GM12878 (cell line): ENCODE measurements around the gene ESYT3. TPM values are rescaled to one million over a fixed set of nuclear protein-coding genes. Genes with fewer than 3 reads are reported as not detected.

Experiments
- ATAC-seq: fragments of 200-7000 bp; cut with Tn5 transposase; 3 replicates; pipeline ENCODE4 v1.9.1; 2020; ENCODE audit warnings: mild to moderate bottlenecking, moderate library complexity
- BruUV-seq: library from RNA; stranded (reverse); fragments of 400-500 nt; replicated peaks from 2 replicates; lab custom pipeline; 2021; lab: Mats Ljungman, UMichigan
- CTCF ChIA-PET: fragments of 300-600 bp; sonication (Branson Sonifier 250); formaldehyde crosslinking; extraction: SDS; loops from one replicate; lab custom pipeline; 2021; ENCODE audit warnings: inconsistent platforms; lab: Yijun Ruan, JAX
- POLR2A ChIA-PET: fragments of 350-600 bp; formaldehyde crosslinking; extraction: SDS; loops from one replicate; lab custom pipeline; 2021; ENCODE audit warnings: inconsistent platforms; lab: Charles Lee
- RAD21 ChIA-PET: fragments of 300-600 bp; sonication (Branson Sonifier 250); formaldehyde crosslinking; loops from one replicate; lab custom pipeline; 2023; ENCODE audit warnings: antibody characterized with exemption; ENCODE audit not compliant: unreplicated experiment; lab: Charles Lee
- SMC1A ChIA-PET: fragments of 300-600 bp; sonication (Branson Sonifier 250); formaldehyde crosslinking; loops from one replicate; lab custom pipeline; 2023; ENCODE audit not compliant: unreplicated experiment, uncharacterized antibody; lab: Charles Lee
- DNase-seq: peaks from one replicate; pipeline ENCODE4 v3.0.0-alpha.2; 2011; ENCODE audit warnings: low read depth, low spot score
- FAIRE-seq: peaks from 3 replicates; lab custom pipeline; 2011; peaks lifted over from hg19 to GRCh38; lab: Jason Lieb, UNC
- H2AFZ ChIP-seq: 2 replicates; pipeline ENCODE4 v1.6.0; 2011; ENCODE audit warnings: low read depth, low read length, control low read depth; ENCODE audit not compliant: control insufficient read depth
- H3K27ac ChIP-seq: 2 replicates; pipeline ENCODE4 v1.5.1; 2011; ENCODE audit warnings: control low read depth; ENCODE audit not compliant: control insufficient read depth, insufficient read depth
- H3K27me3 ChIP-seq, 2 experiments: replicated peaks in 1 of 2; 2 replicates each; pipeline versions ENCODE4 v1.6.0 to v1.6.1; 2011; ENCODE audit warnings: low read length in 1 of 2; ENCODE audit not compliant: control insufficient read depth in 2 of 2, insufficient read depth in 2 of 2
- H3K36me3 ChIP-seq, 2 experiments: 2 replicates each; pipeline ENCODE4 v1.5.1; 2011; ENCODE audit warnings: low read length in 1 of 2; ENCODE audit not compliant: control insufficient read depth in 2 of 2, insufficient read depth in 2 of 2
- H3K4me1 ChIP-seq: 2 replicates; pipeline ENCODE4 v1.6.1; 2011; ENCODE audit warnings: mild to moderate bottlenecking, low read length, moderate library complexity, mixed read lengths; ENCODE audit not compliant: control insufficient read depth, insufficient read depth
- H3K4me2 ChIP-seq: 2 replicates; pipeline ENCODE4 v1.6.0; 2011; ENCODE audit warnings: control low read depth; ENCODE audit not compliant: control insufficient read depth, insufficient read depth
- H3K4me3 ChIP-seq: fragments of 200-600 bp; sonication (generic); 2 replicates; pipeline ENCODE4 v1.5.1; 2016
- H3K79me2 ChIP-seq: 2 replicates; pipeline ENCODE4 v1.6.0; 2011; ENCODE audit warnings: low read length; ENCODE audit not compliant: control insufficient read depth, insufficient read depth
- H3K9ac ChIP-seq: 2 replicates; pipeline ENCODE4 v1.8.0; 2011; ENCODE audit warnings: low read length, control low read depth, mixed read lengths; ENCODE audit not compliant: control insufficient read depth, insufficient read depth
- H3K9me3 ChIP-seq: replicated peaks from 3 replicates; pipeline ENCODE4 v1.5.1; 2011; ENCODE audit warnings: mild to moderate bottlenecking, low read length; ENCODE audit not compliant: control insufficient read depth, insufficient read depth
- H4K20me1 ChIP-seq: 2 replicates; pipeline ENCODE4 v1.6.0; 2011; ENCODE audit not compliant: control insufficient read depth, insufficient read depth
- BACH1 ChIP-seq: fragments of 450-650 bp; IDR thresholded peaks from 2 replicates; pipeline ENCODE4 v1.6.1; 2017; ENCODE audit warnings: mild to moderate bottlenecking, borderline replicate concordance
- BHLHE40 ChIP-seq, 2 experiments: fragments of 450-650 bp in 1 of 2; IDR thresholded peaks; 2 replicates each; pipeline ENCODE4 v1.6.1; 2011 to 2017; ENCODE audit warnings: low read depth in 2 of 2, borderline replicate concordance in 1 of 2, improper control_type of control experiment in 1 of 2, low read length in 1 of 2, mild to moderate bottlenecking in 1 of 2
- CBFB ChIP-seq: IDR thresholded peaks from 2 replicates; pipeline ENCODE4 v1.6.1; 2016; ENCODE audit warnings: antibody characterized with exemption, low read depth
- CHD1 ChIP-seq: IDR thresholded peaks from 2 replicates; pipeline ENCODE4 v1.6.1; 2012; ENCODE audit warnings: low read depth, low read length, improper control_type of control experiment
- CUX1 ChIP-seq: IDR thresholded peaks from 2 replicates; pipeline ENCODE4 v1.6.1; 2012; ENCODE audit warnings: improper control_type of control experiment, low read depth, low read length; ENCODE audit not compliant: insufficient replicate concordance
- IRF3 ChIP-seq: fragments of 450-650 bp; IDR thresholded peaks from 2 replicates; pipeline ENCODE4 v1.6.1; 2014; ENCODE audit warnings: mild to moderate bottlenecking
- KAT2A ChIP-seq: conservative IDR thresholded peaks from 2 replicates; pipeline ENCODE4 v1.6.1; 2011; ENCODE audit warnings: low read depth, low read length; ENCODE audit not compliant: control insufficient read depth
- MXI1 ChIP-seq: fragments of 150-350 bp; IDR thresholded peaks from 2 replicates; pipeline ENCODE4 v1.6.1; 2011; ENCODE audit warnings: low read depth, mild to moderate bottlenecking, inconsistent platforms, low read length, improper control_type of control experiment
- NFIC ChIP-seq: IDR thresholded peaks from 2 replicates; pipeline ENCODE4 v1.6.1; 2012; ENCODE audit warnings: low read depth, mild to moderate bottlenecking, inconsistent platforms, low read length, moderate library complexity
- NFXL1 ChIP-seq: fragments of 450-650 bp; IDR thresholded peaks from 2 replicates; pipeline ENCODE4 v1.6.1; 2017; ENCODE audit warnings: antibody characterized with exemption, mild to moderate bottlenecking, borderline replicate concordance
- RAD51 ChIP-seq: fragments of 450-650 bp; IDR thresholded peaks from 2 replicates; pipeline ENCODE4 v1.6.1; 2016; ENCODE audit warnings: moderate library complexity, mild to moderate bottlenecking, inconsistent platforms
- SMAD5 ChIP-seq: IDR thresholded peaks from 2 replicates; pipeline ENCODE4 v1.6.1; 2016; ENCODE audit warnings: antibody characterized with exemption, low read depth
- TCF3 ChIP-seq: IDR thresholded peaks from 2 replicates; pipeline ENCODE4 v1.6.1; 2012; ENCODE audit warnings: low read depth, mild to moderate bottlenecking, low read length, borderline replicate concordance; ENCODE audit not compliant: insufficient read depth
- USF1 ChIP-seq: IDR thresholded peaks from 2 replicates; pipeline ENCODE4 v1.6.1; 2011; ENCODE audit warnings: borderline replicate concordance, low read depth, mild to moderate bottlenecking, moderate library complexity, mixed read lengths, low read length; ENCODE audit not compliant: insufficient read depth; ENCODE audit errors: extremely low read length
- ZNF207 ChIP-seq: fragments of 450-650 bp; IDR thresholded peaks from 2 replicates; pipeline ENCODE4 v1.6.1; 2014; ENCODE audit warnings: antibody characterized with exemption, mild to moderate bottlenecking, borderline replicate concordance
- ZNF384 ChIP-seq: IDR thresholded peaks from 2 replicates; pipeline ENCODE4 v1.6.1; 2012; ENCODE audit warnings: low read depth, mild to moderate bottlenecking, low read length, improper control_type of control experiment, borderline replicate concordance
- in situ Hi-C: fragments of 300-500 bp; cut with MboI; formaldehyde crosslinking; loops from 9 replicates; pipeline ENCODE4 v1.14.3; 2018; ENCODE audit warnings: mixed read lengths
- intact Hi-C: fragments of 100-400 bp; cut with micrococcal nuclease; formaldehyde crosslinking; loops from one replicate; pipeline ENCODE4 v1.14.2; 2022; ENCODE audit not compliant: unreplicated experiment
- polyA plus RNA-seq, 11 experiments: library from polyadenylated mRNA; depleted of rRNA in 4 of 11; unstranded in 6 of 11; stranded (reverse) in 5 of 11; fragments of >200 nt; fragmentation: Nextera tagmentation in 4 of 11; fragmentation: Illumina TruSeq in 1 of 11; extraction: Ambion mirVana in 4 of 11; extraction: Trizol in 1 of 11; gene quantifications; 1 replicate in 1 of 11; 2 replicates in 10 of 11; pipeline versions ENCODE4 v1.2.1 to v1.2.3, GENCODE V29; 2011 to 2016; ENCODE audit warnings: inconsistent platforms in 2 of 11, missing spikeins in 2 of 11, low read depth in 1 of 11
- total RNA-seq, 4 experiments: library from RNA; depleted of rRNA in 3 of 4; stranded (reverse); fragments of >200 nt in 3 of 4; fragmentation: Illumina TruSeq in 1 of 4; extraction: Trizol in 1 of 4; gene quantifications; 2 replicates each; pipeline versions ENCODE4 v1.2.1 to v1.2.3, GENCODE V29; 2013 to 2021

Gene ESYT3
- total and polyA plus RNA-seq, 10 of the 15 experiments (the other 5 are each of a cell fraction or from before 2014, with no cell fraction given), result not detected

DNA sequence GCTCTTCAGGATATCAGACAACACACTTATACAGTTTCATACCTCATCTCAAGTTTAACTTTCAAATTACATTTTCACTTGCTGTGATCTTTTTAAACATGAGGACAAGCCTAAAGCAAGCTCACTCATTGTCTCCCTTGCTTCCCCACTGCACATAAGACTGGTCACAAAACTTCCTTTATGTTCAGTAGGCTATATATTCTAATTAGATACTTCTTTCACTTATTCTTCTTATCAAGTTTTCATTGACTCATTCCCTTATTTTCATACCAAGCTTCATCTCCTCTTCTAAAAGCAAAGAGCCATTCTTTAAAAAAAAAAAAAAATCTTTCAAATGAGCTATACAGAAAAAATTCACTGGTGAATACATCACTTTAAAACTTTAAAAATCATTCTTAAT is 62.6 kb downstream of the ESYT3 start:
- DNase-seq, result no peak
- in situ Hi-C loops (no loop called here), intact Hi-C loops (no loop called here)
- H3K4me2 ChIP-seq, result no peak overlapping the region
- H3K27me3 ChIP-seq, result no peaks in the 10 kb centered on the region
- POLR2A ChIA-PET, result interaction anchor here (0.6 kb wide), 2 partner anchors 16 to 642 kb away, joined by 3 read pairs; no protein-coding TSS in a partner anchor
- no peak overlapping the region for H3K27ac ChIP-seq
- no peak overlapping the region for H2AFZ ChIP-seq
- no peaks in the 10 kb centered on the region for H3K79me2 ChIP-seq
- RAD21 ChIA-PET, result interaction anchor here (0.7 to 0.9 kb wide), 2 partner anchors 418 kb away, joined by 3 to 4 read pairs; no protein-coding TSS in a partner anchor
- SMC1A ChIA-PET, result interaction anchor here (0.6 to 0.8 kb wide), 2 partner anchors 97 to 315 kb away, joined by 3 read pairs; partner anchors contain the start of gene CEP70
- FAIRE-seq, result no peak
- BruUV-seq, result no TSS peak
- TF ChIP-seq MXI1, result no peak
- no peak for TF ChIP-seq NFXL1
- TF ChIP-seq BHLHE40 (IDR thresholded peaks at IDR 0.05; ENCODE audit: borderline replicate concordance in 1 of 2, low read depth in 2 of 2, low read length in 1 of 2), result no peak
- no peak for TF ChIP-seq CHD1
- no peak for TF ChIP-seq ZNF207
- TF ChIP-seq NFIC, result no peak
- no peak for TF ChIP-seq SMAD5
- no peak for TF ChIP-seq IRF3
- no peak for TF ChIP-seq CBFB
- TF ChIP-seq TCF3, result no peak
- TF ChIP-seq KAT2A, result no peak
- no peak for TF ChIP-seq CUX1
- no peak for TF ChIP-seq USF1
- no peak for TF ChIP-seq ZNF384
- no peak for TF ChIP-seq RAD51
- no peak for TF ChIP-seq BACH1
- no peak for ATAC-seq
- no peak overlapping the region for H3K9ac ChIP-seq
- no peaks in the 10 kb centered on the region for H4K20me1 ChIP-seq
- H3K4me1 ChIP-seq, result no peaks in the 10 kb centered on the region
- no peaks in the 10 kb centered on the region for H3K36me3 ChIP-seq
- H3K9me3 ChIP-seq, result no peaks in the 10 kb centered on the region
- CTCF ChIA-PET, result interaction anchor here (0.7 kb wide), 1 partner anchor 18 kb away, joined by 3 read pairs; no protein-coding TSS in a partner anchor
- no peak overlapping the region for H3K4me3 ChIP-seq
